ENCODE data around the gene OPN4. TPM values are rescaled to one million over a fixed set of nuclear protein-coding genes. Genes with fewer than 3 reads are reported as not detected.

OPN4 gene
- total RNA-seq, 4 donors from 2014 or later: 0.29 to 0.80 (median 0.35) TPM

GRCh38 chr10:86670290-86670811 is 16.0 kb downstream of the OPN4 start:
- TF ChIP-seq CTCF (IDR thresholded peaks at IDR 0.05) (no peak), POLR2A (IDR thresholded peaks at IDR 0.05) (no peak)
- intact Hi-C loops (cut with DNase I; ENCODE audit: low total_unique reads): no loop called here
- H3K4me3 ChIP-seq (ENCODE audit: low read depth, poor library complexity, severe bottlenecking): no peak overlapping the region
- no peak for DNase-seq (ENCODE audit: low spot score in 2 of 2)
- WGBS, 2 donors: 81 to 87% methylated on average over 8 of the region's 8 CpGs

GRCh38 chr10:86670876-86671275 is 16.5 kb downstream of the OPN4 start:
- intact Hi-C loops (cut with DNase I; ENCODE audit: low total_unique reads): no loop called here
- 89 to 98% methylated on average over 4 to 7 of the region's 8 CpGs for WGBS, 2 donors
- no peak for TF ChIP-seq POLR2A (IDR thresholded peaks at IDR 0.05)
- TF ChIP-seq CTCF (IDR thresholded peaks at IDR 0.05): no peak
- no peak for DNase-seq (ENCODE audit: low spot score in 2 of 2)
- no peak overlapping the region for H3K4me3 ChIP-seq (ENCODE audit: low read depth, poor library complexity, severe bottlenecking)

GRCh38 chr10:86671419-86671818 is 17.1 kb downstream of the OPN4 start:
- intact Hi-C loops (cut with DNase I; ENCODE audit: low total_unique reads): no loop called here
- no peak overlapping the region for H3K4me3 ChIP-seq (ENCODE audit: low read depth, poor library complexity, severe bottlenecking)
- WGBS, 2 donors: 84 to 91% methylated on average over 3 of the region's 3 CpGs
- TF ChIP-seq POLR2A (IDR thresholded peaks at IDR 0.05): no peak
- no peak for TF ChIP-seq CTCF (IDR thresholded peaks at IDR 0.05)
- DNase-seq (ENCODE audit: low spot score in 2 of 2): no peak

- WGBS, 2 donors: 59 to 84% methylated on average over 11 to 12 of the region's 12 CpGs
- TF ChIP-seq POLR2A (IDR thresholded peaks at IDR 0.05) (no peak), CTCF (IDR thresholded peaks at IDR 0.05) (no peak)
- intact Hi-C loops (cut with DNase I; ENCODE audit: low total_unique reads): no loop called here
- DNase-seq (ENCODE audit: low spot score in 2 of 2): no peak
- H3K4me3 ChIP-seq (ENCODE audit: low read depth, poor library complexity, severe bottlenecking): no peak overlapping the region
Observed at GRCh38 chr10:86671985-86672710, 17.8 kb downstream of the OPN4 start.

GRCh38 chr10:86673216-86673826 is 19.0 kb downstream of the OPN4 start:
- TF ChIP-seq POLR2A (IDR thresholded peaks at IDR 0.05): no peak
- TF ChIP-seq CTCF (IDR thresholded peaks at IDR 0.05): no peak
- intact Hi-C loops (cut with DNase I; ENCODE audit: low total_unique reads): loop anchor here (1.0 kb wide), 1 partner anchor 31 kb away; no protein-coding TSS in a partner anchor
- 77 to 90% methylated on average over 6 of the region's 6 CpGs for WGBS, 2 donors

More at GRCh38 chr10:86673216-86673826, 19.0 kb downstream of the OPN4 start:
- DNase-seq (ENCODE audit: low spot score in 2 of 2): no peak
- no peak overlapping the region for H3K4me3 ChIP-seq (ENCODE audit: low read depth, poor library complexity, severe bottlenecking)

All from lower leg skin (tissue), 4 donors.